HG03457 (cell line): Measurements from ENCODE around the gene GPR22.

Source experiments
- ATAC-seq: cut with Tn5 transposase; IDR thresholded peaks from one replicate; pipeline ENCODE4 v1.9.1; 2021; ENCODE audit warnings: moderate number of reproducible peaks; ENCODE audit not compliant: unreplicated experiment

The GPR22 gene, protein sequence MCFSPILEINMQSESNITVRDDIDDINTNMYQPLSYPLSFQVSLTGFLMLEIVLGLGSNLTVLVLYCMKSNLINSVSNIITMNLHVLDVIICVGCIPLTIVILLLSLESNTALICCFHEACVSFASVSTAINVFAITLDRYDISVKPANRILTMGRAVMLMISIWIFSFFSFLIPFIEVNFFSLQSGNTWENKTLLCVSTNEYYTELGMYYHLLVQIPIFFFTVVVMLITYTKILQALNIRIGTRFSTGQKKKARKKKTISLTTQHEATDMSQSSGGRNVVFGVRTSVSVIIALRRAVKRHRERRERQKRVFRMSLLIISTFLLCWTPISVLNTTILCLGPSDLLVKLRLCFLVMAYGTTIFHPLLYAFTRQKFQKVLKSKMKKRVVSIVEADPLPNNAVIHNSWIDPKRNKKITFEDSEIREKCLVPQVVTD

DNA sequence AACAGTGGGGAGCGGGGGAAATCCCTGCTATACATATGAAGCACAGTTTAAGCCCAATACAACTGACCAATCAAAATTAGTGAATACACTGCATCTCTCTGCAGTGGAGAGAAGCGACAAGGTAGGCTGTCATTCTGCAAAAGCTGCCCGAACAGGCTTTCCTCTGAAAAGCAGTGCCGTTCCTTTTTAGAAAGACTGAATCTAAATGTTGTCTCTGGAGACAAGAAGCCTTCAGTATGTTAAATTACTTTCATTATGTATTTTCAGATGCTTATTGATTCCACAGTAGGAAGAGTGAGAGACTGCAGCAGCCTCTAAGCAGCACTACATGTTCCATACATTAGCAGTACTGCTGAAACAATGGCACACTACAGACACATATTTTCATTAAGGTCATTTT lies at the start of gene GPR22:
Gene GPR22 (plus strand): TSS at position 129 of the 400 bp plus-strand sequence. CDS start 4,004 bp downstream, outside the sequence.
- no peak for ATAC-seq

DNA sequence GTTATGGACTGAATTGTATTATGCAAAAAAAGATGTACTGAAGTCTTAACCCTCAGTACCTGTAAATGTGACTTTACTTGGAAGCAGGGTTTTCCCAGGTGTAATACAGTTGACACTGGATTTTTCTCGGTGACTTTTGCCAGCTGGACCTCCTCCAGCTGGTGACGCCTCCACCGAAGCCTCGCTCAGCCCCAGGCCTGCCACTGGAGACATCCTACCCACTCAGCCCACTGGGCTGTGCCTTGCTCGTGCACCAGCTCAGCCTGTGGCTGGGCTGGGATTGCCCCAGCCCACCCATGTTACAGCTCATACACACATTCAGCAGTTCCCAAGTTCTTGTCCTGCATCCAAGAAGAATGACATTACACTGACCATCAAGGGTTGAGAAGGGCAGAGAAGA lies 42.4 kb upstream of the GPR22 start:
- no peak for ATAC-seq

DNA sequence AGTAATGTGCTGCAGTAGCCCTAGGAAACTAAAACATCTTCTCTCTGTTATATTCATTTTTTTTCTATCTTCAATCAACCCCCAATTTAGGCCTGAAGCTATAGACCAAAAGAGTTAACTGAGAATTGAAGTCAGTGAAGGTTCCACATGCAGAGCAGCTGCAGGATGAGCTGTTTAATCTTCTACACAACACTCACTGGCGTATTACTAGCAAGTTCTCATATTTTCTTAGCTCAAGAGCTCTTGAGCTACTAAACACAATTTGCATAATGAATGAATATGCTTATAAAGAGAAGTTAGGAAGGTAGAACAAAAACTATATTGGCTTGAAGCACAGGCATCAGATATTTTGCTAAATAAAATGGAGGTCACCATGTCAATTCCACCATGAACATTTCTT lies 41.2 kb upstream of the GPR22 start:
- no peak for ATAC-seq

DNA sequence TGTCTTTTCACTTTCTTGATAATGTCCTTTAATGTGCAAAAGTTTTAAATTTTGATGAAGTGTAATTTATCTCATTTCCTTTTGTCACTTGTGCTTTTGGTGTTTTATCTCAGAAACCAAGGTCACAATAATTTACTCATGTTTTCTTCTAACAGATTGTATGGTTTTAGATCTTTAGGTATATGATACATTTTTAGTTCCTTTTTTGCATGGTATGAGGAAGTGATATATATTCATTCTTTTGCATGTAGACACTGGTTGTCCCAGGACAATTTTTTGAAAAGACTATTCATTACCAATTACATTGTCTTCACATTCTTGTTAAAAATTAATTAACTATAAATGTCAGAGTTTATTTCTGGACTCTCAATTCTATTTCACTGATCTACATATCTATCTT lies 39.8 kb upstream of the GPR22 start:
- no peak for ATAC-seq

DNA sequence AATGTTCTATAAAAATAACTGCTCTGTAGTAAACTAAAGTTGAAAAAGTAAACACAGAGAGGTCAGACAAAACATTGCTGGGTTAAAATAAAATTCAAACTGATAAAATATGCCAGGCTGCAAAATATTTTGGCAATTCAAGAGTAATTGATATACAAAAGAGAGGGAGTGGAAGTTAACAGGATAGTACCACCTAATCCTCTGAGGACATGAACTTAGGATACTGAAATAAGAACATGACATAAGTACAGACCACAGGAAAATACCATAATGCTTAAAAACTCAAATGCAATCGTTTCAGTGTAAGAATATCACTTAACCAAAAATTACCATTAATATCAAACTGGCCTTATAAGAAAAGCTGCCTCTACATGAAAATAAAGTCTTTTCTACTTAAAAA lies 37.6 kb upstream of the GPR22 start:
- no peak for ATAC-seq

DNA sequence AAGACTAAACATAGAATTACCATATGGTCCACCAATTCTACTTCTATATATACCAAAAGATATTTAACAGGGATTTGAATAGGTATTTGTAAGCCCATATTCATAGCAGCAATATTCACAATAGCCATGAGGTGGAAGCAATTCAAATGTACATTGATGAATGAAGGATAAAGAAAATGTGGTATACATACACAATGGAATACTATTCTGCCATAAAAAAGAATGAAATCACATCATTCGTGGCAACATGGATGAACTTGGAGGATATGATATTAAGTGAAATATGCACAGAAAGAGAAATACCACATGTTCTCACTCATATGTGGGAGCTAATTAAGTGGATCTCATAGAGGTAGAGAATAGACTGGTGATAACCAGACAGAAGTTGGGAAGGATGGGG lies 34.1 kb upstream of the GPR22 start:
- ATAC-seq = no peak

DNA sequence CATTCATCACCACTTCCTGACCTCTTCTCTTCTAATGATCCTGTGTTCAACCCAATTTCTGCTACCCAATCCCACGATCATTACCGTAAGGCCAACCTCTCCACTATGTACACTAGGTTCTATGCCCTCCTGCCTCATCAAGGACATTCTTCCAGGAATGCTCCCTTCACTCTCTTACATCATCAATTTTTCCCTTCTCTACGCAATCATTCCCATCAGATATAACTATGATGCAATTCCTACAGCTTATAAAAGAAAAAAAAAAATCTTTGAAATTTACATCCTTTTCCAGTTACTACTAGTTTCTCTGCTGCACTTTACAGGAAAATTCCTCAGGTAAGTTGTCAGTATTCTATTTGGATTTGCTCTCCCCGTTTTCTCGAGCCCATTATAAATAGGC lies 30.8 kb upstream of the GPR22 start:
- ATAC-seq = no peak

DNA sequence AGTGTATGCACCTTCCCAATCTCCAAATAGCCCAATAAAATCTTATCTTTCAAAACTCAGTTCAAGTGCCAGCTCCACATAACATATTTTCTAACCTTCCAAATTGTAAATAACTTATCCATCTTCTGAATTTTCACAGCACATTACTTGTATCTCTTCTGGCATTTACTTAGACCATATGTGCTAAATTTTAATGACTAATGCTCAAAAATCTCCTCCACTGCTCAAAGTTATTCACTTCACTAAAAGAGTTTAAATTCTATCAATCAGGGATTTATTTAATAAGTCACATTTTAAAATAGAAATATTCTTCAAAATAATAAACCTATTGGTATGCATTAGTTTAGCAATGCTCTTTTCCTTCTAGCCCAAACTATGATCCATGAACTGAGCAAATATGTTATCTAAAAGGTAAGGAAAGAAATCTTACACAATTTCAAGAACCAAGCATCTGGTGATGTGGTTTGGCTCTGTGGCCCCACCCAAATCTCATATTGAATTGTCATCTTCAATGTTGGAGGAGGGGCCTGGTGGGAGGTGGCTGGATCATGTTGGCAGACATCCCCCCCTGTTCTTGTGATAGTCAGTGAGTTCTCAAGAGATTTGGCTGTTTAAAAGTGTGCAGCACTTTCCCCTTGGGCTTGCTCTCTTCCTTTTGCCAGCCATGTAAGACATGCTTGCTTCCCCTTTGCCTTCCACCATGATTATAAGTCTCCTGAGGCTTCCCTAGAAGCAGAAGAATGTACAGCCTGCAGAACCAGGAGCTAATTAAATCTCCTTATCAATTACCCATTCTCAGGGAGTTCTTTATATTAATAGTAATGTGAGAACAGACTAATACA lies 28.1 kb upstream of the GPR22 start:
- no peak for ATAC-seq

DNA sequence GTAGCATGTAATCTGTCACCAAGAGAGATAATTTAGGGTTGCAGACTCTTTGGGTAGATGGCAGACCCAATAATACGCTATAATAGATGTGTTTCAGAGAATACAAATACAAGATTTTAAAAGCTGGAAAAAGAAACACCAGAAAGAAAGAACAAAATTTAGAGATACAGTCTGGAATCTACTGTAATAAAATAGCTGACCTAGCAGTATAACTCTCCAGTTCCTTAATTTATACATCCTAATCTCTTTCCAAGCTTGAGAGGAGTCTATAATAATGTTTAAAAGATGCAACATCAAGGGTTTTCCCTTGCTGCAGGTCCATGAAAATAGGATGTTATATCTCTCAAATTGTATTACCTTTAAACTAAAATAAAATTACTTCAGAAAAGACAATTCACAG lies 27.2 kb upstream of the GPR22 start:
- ATAC-seq = no peak

DNA sequence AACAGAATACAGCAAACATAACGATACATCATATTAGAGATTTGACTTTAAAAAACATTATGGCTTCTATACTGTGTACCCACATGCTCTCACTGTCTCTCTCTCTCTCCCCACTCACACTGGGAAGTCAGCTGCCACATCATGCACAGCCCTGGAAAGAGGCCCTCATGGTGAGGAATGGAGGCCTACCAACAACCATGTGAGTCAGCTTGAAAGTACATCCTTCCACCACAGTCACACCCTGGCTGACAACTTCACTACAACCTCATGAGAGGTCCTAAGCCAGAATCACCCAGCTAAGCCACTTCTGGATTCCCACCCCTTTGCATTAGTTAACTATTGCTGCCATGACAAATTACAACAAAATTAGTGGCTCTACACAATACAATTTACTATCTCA lies 23.3 kb upstream of the GPR22 start:
- no peak for ATAC-seq

DNA sequence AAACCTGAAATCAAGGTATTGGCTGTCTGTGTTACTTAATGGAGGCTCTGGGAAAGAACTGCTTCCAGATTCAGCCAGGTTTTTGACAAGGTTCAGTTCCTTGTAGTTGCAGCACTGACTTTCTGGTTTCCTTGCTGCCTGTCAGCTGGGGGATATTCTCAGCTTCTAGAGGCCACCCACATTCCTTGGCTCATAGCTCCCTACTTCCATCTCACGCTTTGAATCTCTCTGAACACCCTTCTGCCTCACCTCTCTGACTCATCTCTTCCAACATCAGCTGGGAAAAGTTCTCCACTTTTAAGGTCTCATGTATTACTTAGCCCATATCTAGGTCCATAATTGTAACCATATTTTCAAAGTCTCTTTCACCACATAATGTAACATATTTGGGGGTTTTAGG lies 22.9 kb upstream of the GPR22 start:
- no peak for ATAC-seq

DNA sequence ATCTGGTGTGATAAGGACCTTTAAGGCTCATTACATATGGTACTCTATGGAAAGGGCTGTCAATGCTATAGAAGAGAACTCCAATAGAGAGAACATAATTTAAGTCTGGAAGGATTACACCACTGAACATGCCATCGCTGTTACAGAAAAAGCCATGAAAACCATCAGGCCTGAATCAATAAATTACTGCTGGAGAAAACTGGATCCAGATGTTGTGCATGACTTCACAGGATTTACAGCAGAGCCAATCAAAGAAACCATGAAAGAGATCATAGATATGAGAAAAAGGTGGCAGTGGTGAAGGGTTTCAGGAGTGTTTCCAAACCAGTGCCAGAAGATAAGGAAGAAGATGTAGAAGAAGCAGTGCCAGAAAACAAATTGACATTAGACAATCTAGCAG lies 18.9 kb upstream of the GPR22 start:
- ATAC-seq = no peak

DNA sequence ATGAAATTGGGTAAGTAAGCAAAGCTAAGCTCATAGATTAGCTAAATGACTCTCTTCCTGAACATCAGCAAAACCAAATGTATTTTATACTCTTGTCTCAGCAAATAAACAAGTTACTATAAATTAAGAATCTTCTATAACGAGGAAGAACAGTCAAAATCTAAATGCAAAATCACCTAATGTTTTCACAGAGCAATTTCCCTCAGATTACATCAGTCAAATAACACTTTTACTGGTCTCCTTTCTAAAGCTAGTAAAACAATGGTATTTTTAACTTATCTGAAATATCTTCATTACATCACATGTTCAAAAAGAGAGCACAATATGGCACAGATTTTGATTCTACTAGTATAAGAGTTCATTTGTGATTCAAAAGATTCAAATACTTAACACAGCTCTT lies 16.5 kb upstream of the GPR22 start:
- no peak for ATAC-seq

DNA sequence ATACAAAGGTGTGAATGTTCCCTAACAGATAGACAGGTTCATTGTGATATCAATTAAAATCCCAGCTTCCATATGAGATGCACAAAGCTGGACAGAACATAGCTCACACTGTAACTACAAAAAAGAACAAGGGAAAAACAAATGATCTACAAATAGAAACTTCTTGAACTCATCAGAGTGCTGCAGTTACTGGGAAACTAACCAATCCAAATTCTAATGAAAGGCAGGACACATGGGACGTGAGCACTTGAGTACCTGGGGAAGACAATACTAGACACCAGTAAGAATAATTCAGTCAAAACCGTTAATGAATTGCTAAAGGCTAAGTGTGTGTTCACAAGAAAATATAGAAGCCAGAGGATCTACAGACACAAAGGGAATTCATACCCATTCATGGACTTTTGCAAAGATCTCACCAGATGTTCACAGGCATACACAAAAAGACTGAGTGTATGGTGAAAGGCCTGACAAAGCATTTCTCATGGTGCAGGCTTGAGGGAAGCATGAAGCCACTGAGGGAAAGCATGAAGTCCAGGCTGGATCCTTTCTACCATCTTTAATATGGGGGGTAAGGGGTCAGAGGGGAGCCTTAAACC lies 7.8 kb upstream of the GPR22 start:
- no peak for ATAC-seq

DNA sequence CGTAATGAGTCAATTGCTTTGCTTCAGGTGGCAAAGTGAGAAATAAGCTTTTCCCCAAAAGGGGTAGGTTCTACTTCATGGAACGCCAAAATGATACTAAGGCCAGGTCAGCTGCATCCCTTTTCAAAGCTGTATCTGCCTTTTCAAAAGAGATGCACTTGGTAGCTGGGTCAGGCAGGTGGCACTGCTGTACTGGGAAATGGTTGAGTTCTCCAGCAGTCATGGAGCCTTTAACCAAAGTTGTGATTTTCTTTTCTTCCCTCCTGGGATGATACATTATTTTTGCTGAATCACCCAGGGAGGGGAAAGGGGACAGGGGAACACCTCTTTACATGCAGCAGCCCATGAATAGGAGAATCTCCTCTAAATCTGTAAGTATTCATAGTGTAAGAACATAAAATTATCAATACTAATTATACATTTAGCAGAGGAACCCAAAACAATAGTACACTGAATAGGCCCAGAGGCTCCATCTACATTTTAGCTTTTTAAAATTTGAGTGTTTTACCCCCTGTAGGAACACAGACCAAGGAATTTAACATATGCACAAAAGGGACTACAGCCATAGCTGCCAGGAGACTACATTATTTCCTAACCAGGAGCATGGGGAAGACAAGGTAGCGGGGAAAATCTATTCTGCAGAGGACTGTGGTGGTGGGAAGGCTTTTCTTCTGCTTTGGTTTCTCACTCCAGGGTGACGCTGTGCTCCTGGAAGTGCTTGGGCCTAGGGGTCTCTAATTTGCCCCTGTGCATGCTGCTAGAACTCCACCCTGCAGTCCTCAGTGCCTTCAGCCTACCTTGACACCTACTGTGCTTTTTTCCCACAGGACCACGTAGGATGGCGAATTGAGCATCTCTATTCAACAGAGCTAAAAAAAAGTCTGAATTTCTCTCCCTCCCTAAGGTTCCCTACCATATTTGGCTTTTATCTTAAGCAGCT lies 6.4 kb upstream of the GPR22 start:
- no peak for ATAC-seq

DNA sequence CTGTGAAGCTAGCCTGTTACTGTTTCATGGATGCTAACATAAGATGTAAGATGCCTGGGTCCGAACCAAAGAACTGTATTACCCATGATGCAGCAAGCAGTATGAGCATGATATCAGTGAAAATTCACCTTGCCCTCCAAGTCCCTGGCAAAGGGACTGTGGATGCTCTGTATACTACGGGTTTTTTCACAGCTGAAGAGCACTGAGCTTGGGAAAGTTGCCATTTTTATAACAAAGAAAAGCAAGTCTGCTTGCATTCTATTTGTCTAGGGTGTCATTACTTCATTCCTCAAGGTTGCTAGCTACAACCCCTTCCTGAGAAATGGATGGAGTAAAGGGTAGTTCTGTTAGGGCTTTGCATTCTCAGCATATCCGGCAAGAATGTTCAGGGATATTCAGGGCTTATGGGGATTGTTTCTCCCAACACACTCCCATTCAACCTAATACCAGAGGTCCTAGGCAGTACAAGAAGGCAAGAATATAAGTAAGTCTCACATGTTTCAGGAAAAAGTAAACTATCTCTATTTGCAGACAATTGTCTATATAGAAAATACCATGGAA lies 5.1 kb upstream of the GPR22 start:
- ATAC-seq = no peak

DNA sequence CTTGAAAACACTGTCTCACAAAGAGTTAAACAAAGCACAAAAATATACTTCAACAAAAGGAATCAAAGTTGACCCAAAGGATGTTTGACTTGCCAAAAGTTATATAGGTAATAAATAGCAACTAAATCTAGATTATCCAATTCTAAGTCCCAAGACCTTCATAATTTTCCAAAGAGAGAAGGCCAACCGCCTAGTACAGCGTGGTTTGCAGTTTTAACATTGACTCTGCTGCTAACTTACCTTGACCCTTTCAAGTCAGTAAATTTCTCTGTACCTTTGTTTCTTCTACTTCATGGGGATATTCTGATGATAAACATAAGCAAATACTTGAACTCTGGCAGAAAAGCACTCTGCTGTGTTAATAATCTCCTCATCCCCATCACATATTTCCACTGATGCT lies 1.9 kb upstream of the GPR22 start:
- ATAC-seq = no peak

DNA sequence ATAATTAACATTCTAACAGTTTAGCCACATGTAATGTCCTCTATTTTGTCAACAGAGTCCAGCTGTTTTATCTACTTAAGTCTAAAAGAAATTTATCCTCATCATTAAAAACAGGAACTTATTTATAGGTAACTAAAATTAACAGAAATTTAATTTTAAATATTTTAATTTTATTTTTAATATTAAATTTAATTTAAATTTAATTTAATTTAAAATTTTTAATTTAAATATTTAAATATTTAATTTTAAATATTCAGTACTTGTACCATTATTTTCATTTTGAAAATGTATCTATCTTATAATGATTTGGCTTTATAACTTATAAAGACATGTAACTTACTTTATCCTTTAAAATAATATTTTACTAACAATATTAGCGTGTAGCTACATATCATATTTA lies 1.0 kb upstream of the GPR22 start:
- ATAC-seq = no peak

DNA sequence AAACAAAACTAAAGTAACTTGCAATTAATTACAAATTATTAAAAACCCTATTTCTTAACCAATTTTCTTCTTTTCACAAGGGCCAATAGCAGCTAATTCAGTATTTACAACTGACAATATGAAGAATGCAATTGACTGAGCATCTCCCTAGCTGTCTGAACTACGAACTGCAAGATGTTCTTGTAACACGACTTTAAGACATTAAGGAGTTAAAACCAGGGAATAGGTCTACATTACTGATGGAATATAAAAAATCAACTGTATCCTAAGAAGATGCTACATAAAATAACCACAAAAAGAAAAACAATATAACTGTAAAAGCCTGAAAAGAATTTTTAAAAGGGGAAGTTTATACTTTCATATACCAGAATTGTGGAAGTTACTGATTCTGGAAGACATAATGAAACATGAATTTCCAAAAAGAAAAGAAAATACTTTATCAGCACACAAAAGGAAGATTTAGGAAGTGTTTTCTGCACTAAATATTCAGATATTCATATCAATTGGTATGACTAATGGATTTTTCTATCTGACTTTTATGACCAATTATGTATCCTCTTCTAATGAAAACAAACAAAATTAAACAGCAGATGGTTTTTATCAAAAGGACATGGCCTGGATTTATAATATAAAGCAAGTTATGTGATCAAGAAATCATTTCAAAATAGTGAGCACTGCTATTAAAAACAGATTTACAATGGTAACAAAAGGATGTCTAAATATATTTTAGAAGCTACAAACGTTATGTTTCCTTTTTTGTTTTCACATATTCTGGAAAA lies 1.6 kb downstream of the GPR22 start:
- no peak for ATAC-seq

DNA sequence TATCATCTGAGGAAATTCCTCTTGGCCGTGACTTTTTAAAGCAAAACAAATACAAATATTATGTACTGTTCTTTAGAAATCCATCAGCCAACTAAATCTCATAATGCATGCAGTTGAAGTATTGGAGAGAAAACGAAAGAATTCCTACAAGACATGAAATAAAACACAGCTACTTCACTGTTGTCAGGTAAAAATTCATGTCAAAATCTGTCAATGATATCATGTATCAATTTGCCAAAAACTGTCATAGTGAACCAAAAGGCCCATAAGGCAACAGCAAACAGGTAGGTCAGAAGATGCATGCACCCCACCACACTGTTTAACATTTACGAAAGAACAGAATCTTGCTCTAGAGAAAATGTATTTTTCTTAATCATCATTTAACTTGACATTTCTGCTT lies 2.3 kb downstream of the GPR22 start:
- no peak for ATAC-seq
